Ovary (tissue), 3 donors: ENCODE data around the gene SEMA6B.

ENCODE experiments used
- POLR2A ChIP-seq: fragments of 450-650 bp; IDR thresholded peaks from one replicate; pipeline ENCODE4 v1.6.1; 2017; ENCODE audit warnings: antibody characterized with exemption, mild to moderate bottlenecking, moderate library complexity
- TF ChIP-seq, protein P1 (sequence below), 3 donors: fragments of 450-650 bp in 2 of 3; fragments of 200-600 bp in 1 of 3; IDR thresholded peaks; one replicate each; pipeline versions ENCODE4 v1.5.1 to v1.8.0; 2016 to 2022; ENCODE audit warnings: antibody characterized with exemption in 3 of 3, mild to moderate bottlenecking in 1 of 3
- donor health status: DM: no; HTN: no; CAD: no.

DNA sequence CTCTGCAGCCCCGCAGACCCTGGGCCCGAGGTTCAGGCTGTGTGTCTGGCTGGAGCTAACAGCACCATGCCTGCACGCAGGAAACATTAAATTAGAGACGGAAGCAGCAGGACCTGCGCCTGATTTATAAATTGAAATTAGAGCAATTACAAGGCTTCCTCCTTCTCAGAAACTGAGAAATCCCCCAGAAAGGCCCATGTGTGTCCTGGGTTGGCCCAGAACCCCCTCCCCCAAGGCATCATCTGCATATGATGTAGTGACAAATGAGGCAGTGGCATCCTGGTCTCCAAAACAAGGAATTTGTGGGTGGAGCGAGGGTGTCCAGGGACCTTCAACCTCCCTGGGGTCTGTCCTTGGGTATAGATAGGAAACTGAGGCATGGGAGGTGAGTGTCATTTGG, 27.2 kb upstream of the SEMA6B start:
- TF ChIP-seq, protein P1, sequence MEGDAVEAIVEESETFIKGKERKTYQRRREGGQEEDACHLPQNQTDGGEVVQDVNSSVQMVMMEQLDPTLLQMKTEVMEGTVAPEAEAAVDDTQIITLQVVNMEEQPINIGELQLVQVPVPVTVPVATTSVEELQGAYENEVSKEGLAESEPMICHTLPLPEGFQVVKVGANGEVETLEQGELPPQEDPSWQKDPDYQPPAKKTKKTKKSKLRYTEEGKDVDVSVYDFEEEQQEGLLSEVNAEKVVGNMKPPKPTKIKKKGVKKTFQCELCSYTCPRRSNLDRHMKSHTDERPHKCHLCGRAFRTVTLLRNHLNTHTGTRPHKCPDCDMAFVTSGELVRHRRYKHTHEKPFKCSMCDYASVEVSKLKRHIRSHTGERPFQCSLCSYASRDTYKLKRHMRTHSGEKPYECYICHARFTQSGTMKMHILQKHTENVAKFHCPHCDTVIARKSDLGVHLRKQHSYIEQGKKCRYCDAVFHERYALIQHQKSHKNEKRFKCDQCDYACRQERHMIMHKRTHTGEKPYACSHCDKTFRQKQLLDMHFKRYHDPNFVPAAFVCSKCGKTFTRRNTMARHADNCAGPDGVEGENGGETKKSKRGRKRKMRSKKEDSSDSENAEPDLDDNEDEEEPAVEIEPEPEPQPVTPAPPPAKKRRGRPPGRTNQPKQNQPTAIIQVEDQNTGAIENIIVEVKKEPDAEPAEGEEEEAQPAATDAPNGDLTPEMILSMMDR (IDR thresholded peaks at IDR 0.05): no peak
- no peak for TF ChIP-seq POLR2A
